Sigmoid colon (tissue), 7 donors: Measurements from ENCODE around the gene URGCP. TPM values are rescaled to one million over a fixed set of nuclear protein-coding genes. Genes with fewer than 3 reads are reported as not detected.
"Not testable (repeated sequence)": the region's sequence is repeated elsewhere in the genome, so short reads cannot be mapped to it uniquely, and the experiment has no call there.

ENCODE experiments used
- DNase-seq: peaks from one replicate; pipeline ENCODE4 v3.0.0-alpha.2; 2019
- H3K27ac ChIP-seq, 4 donors: fragments of 200-600 bp; sonication (generic); one replicate each; pipeline ENCODE4 v1.5.1; 2016 to 2019; ENCODE audit warnings: mild to moderate bottlenecking in 1 of 4
- H3K27me3 ChIP-seq, 3 donors: fragments of 200-600 bp; sonication (generic); one replicate each; pipeline ENCODE4 v1.5.1; 2019; ENCODE audit warnings: mild to moderate bottlenecking in 1 of 3
- H3K36me3 ChIP-seq, 4 donors: fragments of 200-600 bp; sonication (generic); one replicate each; pipeline ENCODE4 v1.5.1; 2016 to 2019
- H3K4me1 ChIP-seq, 4 donors: fragments of 200-600 bp; sonication (generic); one replicate each; pipeline ENCODE4 v1.5.1; 2017 to 2019
- H3K4me3 ChIP-seq, 4 donors: fragments of 200-600 bp; sonication (generic); one replicate each; pipeline ENCODE4 v1.5.1; 2017 to 2019; ENCODE audit warnings: mild to moderate bottlenecking in 2 of 4, moderate library complexity in 1 of 4
- H3K9me3 ChIP-seq, 4 donors: fragments of 200-600 bp in 3 of 4; sonication (generic) in 3 of 4; one replicate each; pipeline versions ENCODE4 v1.5.1 to v1.6.1; 2013 to 2019
- EP300 ChIP-seq, 4 donors: sonication (generic); formaldehyde crosslinking; IDR thresholded peaks; one replicate each; pipeline ENCODE4 v1.6.1; 2017; ENCODE audit warnings: antibody characterized with exemption in 4 of 4
- POLR2A ChIP-seq, 2 donors: fragments of 450-650 bp; IDR thresholded peaks; one replicate each; pipeline ENCODE4 v1.6.1; 2016; ENCODE audit warnings: antibody characterized with exemption in 2 of 2, mild to moderate bottlenecking in 2 of 2, moderate library complexity in 2 of 2
- POLR2AphosphoS5 ChIP-seq, 4 donors: sonication (generic); formaldehyde crosslinking; IDR thresholded peaks; one replicate each; pipeline ENCODE4 v1.6.1; 2017; ENCODE audit warnings: antibody characterized with exemption in 4 of 4
- WGBS, 2 donors: extraction: QIAGEN DNeasy Blood & Tissue Kit; methylation state at CpG; one replicate each; pipeline ENCODE4 v1.1.7; 2013; 5-methylcytosine and 5-hydroxymethylcytosine counted together
- intact Hi-C: fragments of 100-400 bp; cut with DNase I; formaldehyde crosslinking; loops from one replicate; pipeline ENCODE4 v1.15.1; 2023
- polyA plus RNA-seq, 3 donors: library from polyadenylated mRNA; stranded (reverse); fragments of 200-250 nt; gene quantifications; one replicate each; pipeline ENCODE4 v1.2.3, GENCODE V29; 2013
- small RNA-seq, 3 donors: library from RNA; depleted of rRNA; stranded (forward); fragments of <200 nt; gene quantifications; one replicate each; pipeline ENCODE3, GENCODE V24; 2016
- total RNA-seq, 4 donors: library from RNA; depleted of rRNA; stranded (reverse); fragments of >200 nt; gene quantifications; one replicate each; pipeline ENCODE4 v1.1.0, GENCODE V29; 2016
- TF ChIP-seq, protein P1 (sequence below), 4 experiments: fragments of 450-650 bp in 3 of 4; fragments of 200-600 bp in 1 of 4; IDR thresholded peaks; one replicate each; pipeline ENCODE4 v1.5.1; 2016 to 2019; ENCODE audit warnings: antibody characterized with exemption in 4 of 4, mild to moderate bottlenecking in 3 of 4, moderate library complexity in 2 of 4
- donor health status: healthy with polysubstance abuse.
- donor health status: Bipolar disorder and iron deficiency.
- donor health status: healthy.

Gene URGCP
- total and polyA plus RNA-seq, 7 donors = 18.0 to 32.7 (median 21.5) TPM

DNA sequence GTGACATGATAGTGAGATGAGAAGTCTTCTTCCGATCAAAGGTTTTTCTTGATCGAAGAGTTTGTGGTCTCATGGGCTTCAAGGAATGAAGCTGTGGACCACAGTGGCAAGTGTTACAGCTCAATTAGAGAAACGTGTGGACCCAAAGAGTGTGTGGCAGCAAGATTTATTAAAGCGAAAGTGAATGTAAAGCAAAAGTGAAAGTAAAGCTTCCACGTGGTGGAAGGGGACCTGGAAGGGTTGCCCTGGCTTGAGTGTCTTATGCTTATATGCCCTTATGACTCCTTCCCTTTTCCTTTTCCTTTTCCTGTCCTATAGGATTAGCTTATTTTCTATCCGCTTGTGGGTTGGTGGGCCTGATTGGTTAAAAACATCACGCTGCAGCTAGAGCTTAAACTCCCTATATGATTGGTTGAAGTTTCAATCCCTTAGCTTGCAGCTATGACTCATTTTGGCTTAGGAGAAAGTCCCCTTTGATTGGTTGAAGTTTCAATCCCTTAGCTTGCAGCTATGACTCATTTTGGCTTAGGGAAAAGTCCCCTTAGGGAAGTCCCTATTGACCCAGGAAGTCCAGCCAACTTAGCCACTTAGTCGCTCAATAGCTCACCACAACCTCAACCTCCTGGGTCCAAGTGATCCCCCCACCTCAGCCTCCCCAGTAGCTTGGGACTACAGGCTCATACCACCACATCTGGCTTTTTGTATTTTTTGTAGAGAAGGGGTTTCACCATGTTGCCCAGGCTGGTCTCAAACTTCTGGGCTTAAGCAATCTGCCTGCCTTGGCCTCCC is 71.7 kb downstream of the URGCP start:
- H3K4me3 ChIP-seq = peak overlapping the region in 1 of 4 donors; percentile 16
- no peaks in the 10 kb centered on the region for H3K27me3 ChIP-seq
- TF ChIP-seq POLR2AphosphoS5 (IDR thresholded peaks at IDR 0.05) (no peak), EP300 (IDR thresholded peaks at IDR 0.05) (no peak), POLR2A (IDR thresholded peaks at IDR 0.05) (no peak)
- TF ChIP-seq, protein P1, sequence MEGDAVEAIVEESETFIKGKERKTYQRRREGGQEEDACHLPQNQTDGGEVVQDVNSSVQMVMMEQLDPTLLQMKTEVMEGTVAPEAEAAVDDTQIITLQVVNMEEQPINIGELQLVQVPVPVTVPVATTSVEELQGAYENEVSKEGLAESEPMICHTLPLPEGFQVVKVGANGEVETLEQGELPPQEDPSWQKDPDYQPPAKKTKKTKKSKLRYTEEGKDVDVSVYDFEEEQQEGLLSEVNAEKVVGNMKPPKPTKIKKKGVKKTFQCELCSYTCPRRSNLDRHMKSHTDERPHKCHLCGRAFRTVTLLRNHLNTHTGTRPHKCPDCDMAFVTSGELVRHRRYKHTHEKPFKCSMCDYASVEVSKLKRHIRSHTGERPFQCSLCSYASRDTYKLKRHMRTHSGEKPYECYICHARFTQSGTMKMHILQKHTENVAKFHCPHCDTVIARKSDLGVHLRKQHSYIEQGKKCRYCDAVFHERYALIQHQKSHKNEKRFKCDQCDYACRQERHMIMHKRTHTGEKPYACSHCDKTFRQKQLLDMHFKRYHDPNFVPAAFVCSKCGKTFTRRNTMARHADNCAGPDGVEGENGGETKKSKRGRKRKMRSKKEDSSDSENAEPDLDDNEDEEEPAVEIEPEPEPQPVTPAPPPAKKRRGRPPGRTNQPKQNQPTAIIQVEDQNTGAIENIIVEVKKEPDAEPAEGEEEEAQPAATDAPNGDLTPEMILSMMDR (IDR thresholded peaks at IDR 0.05) = no peak
- intact Hi-C loops = no loop called here
- peaks cover 0 to 5% (median 2%) of the 10 kb centered on the region in 4 donors for H3K4me1 ChIP-seq
- H3K27ac ChIP-seq = no peak overlapping the region
- H3K36me3 ChIP-seq = no peaks in the 10 kb centered on the region
- no peaks in the 10 kb centered on the region for H3K9me3 ChIP-seq
- DNase-seq = no peak
- WGBS, 2 donors = 60 to 71% methylated on average over 8 of the region's 8 CpGs

- H3K36me3 ChIP-seq, H3K9me3 ChIP-seq, H3K4me3 ChIP-seq, H3K4me1 ChIP-seq, H3K27me3 ChIP-seq, H3K27ac ChIP-seq, intact Hi-C loops, DNase-seq: not testable (repeated sequence)
These were observed 75.5 kb downstream of the URGCP start for GRCh38 chr7:43830917-43831316.

Small RNA genes within 50 kb of the gene (small RNA-seq; reads per million reads assigned to genes)
- gene MRPS24 = 0 to 0.36 (median 0) reads per million in 3 donors

Other genes starting within 250 kb of the URGCP start
- gene COA1, start 177.1 kb downstream of the URGCP start, total RNA-seq = 10 to 100 TPM; 36.0 to 61.2 (median 42.9) TPM
- gene COA1, start 177.1 kb downstream of the URGCP start, polyA plus RNA-seq = 10 to 100 TPM; 31.2 to 46.1 (median 36.3) TPM
- gene BLVRA, start 147.9 kb downstream of the URGCP start, total RNA-seq = 100 to 1,000 TPM in 2 of 4 donors, 10 to 100 TPM in 2; 60.4 to 105 (median 94.0) TPM
- gene BLVRA, start 147.9 kb downstream of the URGCP start, polyA plus RNA-seq = 10 to 100 TPM; 22.9 to 35.4 (median 27.9) TPM
- 100 to 1,000 TPM; 105 to 148 (median 125) TPM for gene MRPS24, start 37.1 kb downstream of the URGCP start, total RNA-seq
- gene MRPS24, start 37.1 kb downstream of the URGCP start, polyA plus RNA-seq = 100 to 1,000 TPM; 145 to 177 (median 170) TPM
- gene UBE2D4, start 19.8 kb upstream of the URGCP start, total RNA-seq = 10 to 100 TPM; 24.0 to 37.1 (median 28.5) TPM
- gene UBE2D4, start 19.8 kb upstream of the URGCP start, polyA plus RNA-seq = 10 to 100 TPM in 2 of 3 donors, 1 to 10 TPM in 1; 7.5 to 14.1 (median 13.8) TPM
- gene SPDYE1, start 91.3 kb upstream of the URGCP start, total RNA-seq = not detected
- gene SPDYE1, start 91.3 kb upstream of the URGCP start, polyA plus RNA-seq = not detected
- 100 to 1,000 TPM in 1 of 4 donors, 10 to 100 TPM in 3; 76.7 to 124 (median 86.6) TPM for gene DBNL, start 138.1 kb upstream of the URGCP start, total RNA-seq
- 100 to 1,000 TPM in 2 of 3 donors, 10 to 100 TPM in 1; 91.9 to 149 (median 102) TPM for gene DBNL, start 138.1 kb upstream of the URGCP start, polyA plus RNA-seq
- 1 to 10 TPM in 2 of 4 donors, under 1 TPM in 2; 0.71 to 2.1 (median 1.1) TPM for gene PGAM2, start 159.0 kb upstream of the URGCP start, total RNA-seq
- 1 to 10 TPM in 2 of 3 donors, not detected in 1; 1.2 to 3.0 TPM for gene PGAM2, start 159.0 kb upstream of the URGCP start, polyA plus RNA-seq
- gene POLM, start 175.9 kb upstream of the URGCP start, total RNA-seq = 10 to 100 TPM; 17.5 to 39.9 (median 24.8) TPM
- 10 to 100 TPM in 1 of 3 donors, 1 to 10 TPM in 2; 5.5 to 23.4 (median 9.6) TPM for gene POLM, start 175.9 kb upstream of the URGCP start, polyA plus RNA-seq
- 100 to 1,000 TPM in 2 of 4 donors, 10 to 100 TPM in 2; 74.6 to 182 (median 128) TPM for gene AEBP1, start 197.7 kb upstream of the URGCP start, total RNA-seq
- 10 to 100 TPM in 2 of 3 donors, 1 to 10 TPM in 1; 2.5 to 37.7 (median 12.0) TPM for gene AEBP1, start 197.7 kb upstream of the URGCP start, polyA plus RNA-seq
- gene POLD2, start 217.0 kb upstream of the URGCP start, total RNA-seq = 10 to 100 TPM; 20.3 to 40.5 (median 29.5) TPM
- gene POLD2, start 217.0 kb upstream of the URGCP start, polyA plus RNA-seq = 10 to 100 TPM; 31.9 to 91.2 (median 39.0) TPM
- not detected for gene MYL7, start 234.7 kb upstream of the URGCP start, total RNA-seq
- gene MYL7, start 234.7 kb upstream of the URGCP start, polyA plus RNA-seq = 1 to 10 TPM in 1 of 3 donors, under 1 TPM in 1, not detected in 1; 0.39 to 7.2 TPM